ENCODE measurements around the gene NRAP. TPM values are rescaled to one million over a fixed set of nuclear protein-coding genes. Genes with fewer than 3 reads are reported as not detected.

NRAP gene
- total and polyA plus RNA-seq, 7 experiments from 2014 or later, result not detected

- H3K4me1 ChIP-seq (ENCODE audit: control insufficient read depth in 2 of 2, insufficient read depth in 2 of 2, low read length in 2 of 2), result no peaks in the 10 kb centered on the region
- no peak overlapping the region for H3K27ac ChIP-seq (ENCODE audit: low read depth, low read length)
- intact Hi-C loops (cut with micrococcal nuclease), result no loop called here
- Mint-ChIP-seq H3K9me3 (peaks cover 4 to 34% (median 19%) of the 10 kb centered on the region in 11 donors), H3K27ac (no peak overlapping the region), H3K4me3 (no peak overlapping the region), H3K27me3 (no peaks in the 10 kb centered on the region), H3K4me1 (peaks cover under 1 to 11% (median 4%) of the 10 kb centered on the region in 7 donors), H3K36me3 (peaks cover 22 to 75% (median 62%) of the 10 kb centered on the region in 5 donors)
- DNase-seq (no peak), ATAC-seq (no peak)
- CTCF ChIA-PET, result interaction anchor here (1.0 kb wide), 1 partner anchor 9 kb away, joined by 6 read pairs; no protein-coding TSS in a partner anchor
- POLR2A ChIA-PET, result interaction anchor here (0.6 kb wide), 1 partner anchor 953 kb away, joined by 3 read pairs; no protein-coding TSS in a partner anchor
- H3K36me3 ChIP-seq (ENCODE audit: control insufficient read depth in 2 of 3, insufficient read depth in 3 of 3, low read length in 3 of 3), result peaks cover 4 to 42% (median 7%) of the 10 kb centered on the region in 3 experiments
- H3K9me3 ChIP-seq (ENCODE audit: control insufficient read depth in 2 of 3, low read length in 3 of 3), result peaks cover 0 to 16% (median 9%) of the 10 kb centered on the region in 3 experiments
- H3K27me3 ChIP-seq (ENCODE audit: control insufficient read depth in 2 of 2, insufficient read depth in 2 of 2, low read length in 2 of 2), result no peaks in the 10 kb centered on the region
- no peak overlapping the region for H3K4me3 ChIP-seq (ENCODE audit: low read length)
Observed at GRCh38 chr10:113695691-113696090, 31.9 kb upstream of the NRAP start.

GRCh38 chr10:113693348-113693747 lies 29.5 kb upstream of the NRAP start:
- DNase-seq (no peak), ATAC-seq (no peak)
- H3K36me3 Mint-ChIP-seq, result peaks cover 24 to 86% (median 67%) of the 10 kb centered on the region in 5 donors
- H3K4me1 Mint-ChIP-seq, result peaks cover 13 to 28% (median 21%) of the 10 kb centered on the region in 7 donors
- no peak overlapping the region for H3K27ac ChIP-seq (ENCODE audit: low read depth, low read length)
- intact Hi-C loops (cut with micrococcal nuclease), result no loop called here
- peaks cover 0 to 30% (median 4%) of the 10 kb centered on the region in 3 experiments for H3K36me3 ChIP-seq (ENCODE audit: control insufficient read depth in 2 of 3, insufficient read depth in 3 of 3, low read length in 3 of 3)
- H3K27me3 Mint-ChIP-seq, result no peaks in the 10 kb centered on the region
- peaks cover 0 to 17% (median 10%) of the 10 kb centered on the region in 3 experiments for H3K9me3 ChIP-seq (ENCODE audit: control insufficient read depth in 2 of 3, low read length in 3 of 3)
- peaks cover 0 to 7% of the 10 kb centered on the region in 2 donors for H3K4me1 ChIP-seq (ENCODE audit: control insufficient read depth in 2 of 2, insufficient read depth in 2 of 2, low read length in 2 of 2)
- ChIA-PET CTCF (no interaction called here), POLR2A (no interaction called here)
- H3K4me3 Mint-ChIP-seq, result peak overlapping the region in 1 of 10 donors; percentile 33
- H3K9me3 Mint-ChIP-seq, result peaks cover 5 to 57% (median 35%) of the 10 kb centered on the region in 11 donors
- peak overlapping the region in 2 of 9 donors; percentile 3 to 76 for H3K27ac Mint-ChIP-seq
- H3K4me3 ChIP-seq (ENCODE audit: low read length), result no peak overlapping the region
- H3K27me3 ChIP-seq (ENCODE audit: control insufficient read depth in 2 of 2, insufficient read depth in 2 of 2, low read length in 2 of 2), result no peaks in the 10 kb centered on the region

GRCh38 chr10:113692271-113692670 lies 28.4 kb upstream of the NRAP start:
- no peaks in the 10 kb centered on the region for H3K27me3 ChIP-seq (ENCODE audit: control insufficient read depth in 2 of 2, insufficient read depth in 2 of 2, low read length in 2 of 2)
- intact Hi-C loops (cut with micrococcal nuclease), result no loop called here
- no peak for ATAC-seq
- POLR2A ChIA-PET, result no interaction called here
- H3K9me3 Mint-ChIP-seq, result peaks cover 8 to 68% (median 42%) of the 10 kb centered on the region in 11 donors
- no peak overlapping the region for H3K27ac ChIP-seq (ENCODE audit: low read depth, low read length)
- no peak overlapping the region for H3K4me3 Mint-ChIP-seq
- no peak overlapping the region for H3K4me3 ChIP-seq (ENCODE audit: low read length)
- peaks cover 28 to 90% (median 74%) of the 10 kb centered on the region in 5 donors for H3K36me3 Mint-ChIP-seq
- DNase-seq, result no peak
- peaks cover 15 to 32% (median 25%) of the 10 kb centered on the region in 7 donors for H3K4me1 Mint-ChIP-seq
- CTCF ChIA-PET, result no interaction called here
- peaks cover 0 to 7% of the 10 kb centered on the region in 2 donors for H3K4me1 ChIP-seq (ENCODE audit: control insufficient read depth in 2 of 2, insufficient read depth in 2 of 2, low read length in 2 of 2)
- H3K27ac Mint-ChIP-seq, result no peak overlapping the region
- H3K36me3 ChIP-seq (ENCODE audit: control insufficient read depth in 2 of 3, insufficient read depth in 3 of 3, low read length in 3 of 3), result peaks cover 0 to 20% (median 4%) of the 10 kb centered on the region in 3 experiments
- H3K9me3 ChIP-seq (ENCODE audit: control insufficient read depth in 2 of 3, low read length in 3 of 3), result peaks cover 0 to 24% (median 13%) of the 10 kb centered on the region in 3 experiments
- no peaks in the 10 kb centered on the region for H3K27me3 Mint-ChIP-seq

- ATAC-seq (no peak), DNase-seq (no peak)
- no peaks in the 10 kb centered on the region for H3K27me3 Mint-ChIP-seq
- H3K36me3 ChIP-seq (ENCODE audit: control insufficient read depth in 2 of 3, insufficient read depth in 3 of 3, low read length in 3 of 3), result peaks cover 0 to 18% (median 4%) of the 10 kb centered on the region in 3 experiments
- H3K9me3 ChIP-seq (ENCODE audit: control insufficient read depth in 2 of 3, low read length in 3 of 3), result peaks cover 0 to 30% (median 13%) of the 10 kb centered on the region in 3 experiments
- no peak overlapping the region for H3K4me3 Mint-ChIP-seq
- H3K27ac Mint-ChIP-seq, result no peak overlapping the region
- H3K27ac ChIP-seq (ENCODE audit: low read depth, low read length), result no peak overlapping the region
- POLR2A ChIA-PET, result no interaction called here
- CTCF ChIA-PET, result no interaction called here
- peaks cover 8 to 76% (median 45%) of the 10 kb centered on the region in 11 donors for H3K9me3 Mint-ChIP-seq
- peaks cover 0 to 7% of the 10 kb centered on the region in 2 donors for H3K4me1 ChIP-seq (ENCODE audit: control insufficient read depth in 2 of 2, insufficient read depth in 2 of 2, low read length in 2 of 2)
- peaks cover 28 to 87% (median 70%) of the 10 kb centered on the region in 5 donors for H3K36me3 Mint-ChIP-seq
- intact Hi-C loops (cut with micrococcal nuclease), result no loop called here
- H3K4me1 Mint-ChIP-seq, result peaks cover 15 to 32% (median 25%) of the 10 kb centered on the region in 7 donors
- H3K27me3 ChIP-seq (ENCODE audit: control insufficient read depth in 2 of 2, insufficient read depth in 2 of 2, low read length in 2 of 2), result no peaks in the 10 kb centered on the region
- no peak overlapping the region for H3K4me3 ChIP-seq (ENCODE audit: low read length)
Observed at GRCh38 chr10:113691381-113691780, 27.5 kb upstream of the NRAP start.

- no peaks in the 10 kb centered on the region for H3K27me3 Mint-ChIP-seq
- peaks cover 33 to 90% (median 72%) of the 10 kb centered on the region in 5 donors for H3K36me3 Mint-ChIP-seq
- peaks cover 15 to 34% (median 23%) of the 10 kb centered on the region in 7 donors for H3K4me1 Mint-ChIP-seq
Observed at GRCh38 chr10:113690749-113691148, 26.9 kb upstream of the NRAP start.

GRCh38 chr10:113689574-113689973 lies 25.7 kb upstream of the NRAP start:
- POLR2A ChIA-PET, result interaction anchor here (0.9 kb wide), 1 partner anchor 10 kb away, joined by 3 read pairs; the partner anchor contains the start of gene CASP7
- Mint-ChIP-seq H3K27ac (peak overlapping the region in 1 of 9 donors; percentile 85), H3K4me3 (peak overlapping the region in 3 of 10 donors; percentile 1 to 75 (median 15)), H3K36me3 (peaks cover 42 to 89% (median 75%) of the 10 kb centered on the region in 5 donors), H3K27me3 (no peaks in the 10 kb centered on the region), H3K4me1 (peaks cover 15 to 44% (median 27%) of the 10 kb centered on the region in 7 donors), H3K9me3 (peaks cover 15 to 92% (median 48%) of the 10 kb centered on the region in 11 donors)
- CTCF ChIA-PET, result no interaction called here
- Histone ChIP-seq H3K27ac (ENCODE audit: low read depth, low read length) (no peak overlapping the region), H3K4me3 (ENCODE audit: low read length) (no peak overlapping the region), H3K9me3 (ENCODE audit: control insufficient read depth in 2 of 3, low read length in 3 of 3) (peaks cover 0 to 30% (median 13%) of the 10 kb centered on the region in 3 experiments), H3K36me3 (ENCODE audit: control insufficient read depth in 2 of 3, insufficient read depth in 3 of 3, low read length in 3 of 3) (peaks cover 0 to 18% (median 4%) of the 10 kb centered on the region in 3 experiments), H3K4me1 (ENCODE audit: control insufficient read depth in 2 of 2, insufficient read depth in 2 of 2, low read length in 2 of 2) (peaks cover 0 to 7% of the 10 kb centered on the region in 2 donors), H3K27me3 (ENCODE audit: control insufficient read depth in 2 of 2, insufficient read depth in 2 of 2, low read length in 2 of 2) (no peaks in the 10 kb centered on the region)
- no peak for DNase-seq
- intact Hi-C loops (cut with micrococcal nuclease), result loop anchor here (1.0 to 10.0 kb wide), 5 partner anchors 10 to 1505 kb away; partner anchors contain the start of genes CASP7 (in 1 of the 2), FHIP2A (in 1 of the 2), GPAM (in 1 of the 2) and TRUB1 (in 1 of the 2)
- no peak for ATAC-seq

More at GRCh38 chr10:113690749-113691148, 26.9 kb upstream of the NRAP start:
- CTCF ChIA-PET, result no interaction called here
- Mint-ChIP-seq H3K9me3 (peaks cover 10 to 82% (median 45%) of the 10 kb centered on the region in 11 donors), H3K27ac (no peak overlapping the region), H3K4me3 (peak overlapping the region in 1 of 10 donors; percentile 4)
- H3K9me3 ChIP-seq (ENCODE audit: control insufficient read depth in 2 of 3, low read length in 3 of 3), result peaks cover 0 to 30% (median 13%) of the 10 kb centered on the region in 3 experiments
- POLR2A ChIA-PET, result no interaction called here
- intact Hi-C loops (cut with micrococcal nuclease), result no loop called here
- no peaks in the 10 kb centered on the region for H3K27me3 ChIP-seq (ENCODE audit: control insufficient read depth in 2 of 2, insufficient read depth in 2 of 2, low read length in 2 of 2)
- no peak overlapping the region for H3K27ac ChIP-seq (ENCODE audit: low read depth, low read length)
- H3K4me1 ChIP-seq (ENCODE audit: control insufficient read depth in 2 of 2, insufficient read depth in 2 of 2, low read length in 2 of 2), result peaks cover 0 to 7% of the 10 kb centered on the region in 2 donors
- no peak for ATAC-seq
- H3K36me3 ChIP-seq (ENCODE audit: control insufficient read depth in 2 of 3, insufficient read depth in 3 of 3, low read length in 3 of 3), result peaks cover 0 to 18% (median 4%) of the 10 kb centered on the region in 3 experiments
- H3K4me3 ChIP-seq (ENCODE audit: low read length), result no peak overlapping the region
- DNase-seq, result no peak

Data from naive thymus-derived CD4-positive, alpha-beta T cell (primary cell).